Activated CD4-positive, alpha-beta memory T cell treated with anti-CD3 and anti-CD28 coated beads for 36 hours (primary cell): ENCODE data around the gene TRAPPC1. TPM values are rescaled to one million over a fixed set of nuclear protein-coding genes. Genes with fewer than 3 reads are reported as not detected.
"Not testable (repeated sequence)": the region's sequence is repeated elsewhere in the genome, so short reads cannot be mapped to it uniquely, and the experiment has no call there.

Source experiments
- CTCF ChIA-PET: fragments of 350-600 bp; sonication (Branson Sonifier 250); formaldehyde crosslinking; loops from one replicate; lab custom pipeline; 2021; ENCODE audit warnings: antibody characterized with exemption, inconsistent platforms; lab: Charles Lee
- POLR2A ChIA-PET: fragments of 350-600 bp; sonication (Branson Sonifier 250); formaldehyde crosslinking; loops from one replicate; lab custom pipeline; 2021; ENCODE audit warnings: antibody characterized with exemption; lab: Charles Lee
- DNase-seq: peaks from one replicate; pipeline ENCODE4 v3.0.0-alpha.2; 2020
- H3K27ac Mint-ChIP-seq: one replicate; pipeline ENCODE4 v1.8.0; 2021; ENCODE audit warnings: mixed read lengths
- H3K27me3 Mint-ChIP-seq: one replicate; pipeline ENCODE4 v1.8.0; 2021; ENCODE audit warnings: mixed read lengths
- H3K36me3 Mint-ChIP-seq: one replicate; pipeline ENCODE4 v1.8.0; 2021; ENCODE audit warnings: mixed read lengths
- H3K4me1 Mint-ChIP-seq: one replicate; pipeline ENCODE4 v1.8.0; 2021; ENCODE audit warnings: low read depth, mixed read lengths
- H3K4me3 Mint-ChIP-seq: one replicate; pipeline ENCODE4 v1.8.0; 2021; ENCODE audit warnings: mild to moderate bottlenecking, mixed read lengths
- H3K9me3 Mint-ChIP-seq: one replicate; pipeline ENCODE4 v1.8.0; 2021; ENCODE audit warnings: mixed read lengths
- intact Hi-C: fragments of 100-400 bp; cut with micrococcal nuclease; formaldehyde crosslinking; loops from one replicate; pipeline ENCODE4 v1.15.1; 2023
- total RNA-seq, 2 experiments: library from RNA; stranded (reverse); gene quantifications; one replicate each; pipeline ENCODE4 v1.2.3, GENCODE V29; 2021

TRAPPC1 gene
- total RNA-seq, 2 experiments from 2014 or later, result 197 to 201 TPM

DNA sequence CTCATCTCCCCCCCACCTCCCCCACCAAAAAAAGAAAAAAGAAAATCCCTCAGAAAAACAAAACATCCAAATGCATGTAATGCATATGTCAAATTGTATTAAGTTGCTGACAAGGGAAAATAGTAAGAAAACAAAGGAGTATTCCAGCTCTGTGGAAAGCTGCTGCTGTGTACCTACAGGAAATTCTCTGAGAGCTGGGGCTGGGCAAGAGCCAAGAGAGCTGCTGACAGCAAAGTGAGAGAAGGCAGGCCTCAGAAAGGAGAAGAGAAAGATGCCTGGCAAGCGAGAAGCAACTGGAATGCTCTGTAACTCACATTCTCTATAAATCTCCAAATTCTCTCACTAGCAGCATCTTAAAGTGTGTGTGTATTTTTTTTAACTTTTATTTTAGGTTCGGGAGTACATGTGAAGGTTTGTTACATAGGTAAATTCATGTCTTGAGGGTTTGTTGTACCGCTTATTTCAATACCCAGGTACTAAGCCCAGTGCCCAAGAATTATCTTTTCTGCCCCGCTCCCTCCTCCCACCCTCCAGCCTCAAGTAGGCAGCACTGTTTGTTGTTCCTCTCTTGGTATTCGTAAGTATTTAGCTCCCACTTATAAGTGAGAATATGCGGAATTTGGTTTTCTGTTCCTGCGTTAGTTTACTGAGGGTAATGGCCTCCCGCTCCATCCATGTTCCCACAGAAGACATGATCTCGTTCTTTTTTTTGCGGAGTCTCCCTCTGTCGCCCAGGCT lies 24.7 kb upstream of the TRAPPC1 start:
- CTCF ChIA-PET, result interaction anchor here (0.6 to 0.7 kb wide), 2 partner anchors 138 to 405 kb away, joined by 3 read pairs; no protein-coding TSS in a partner anchor
- no peaks in the 10 kb centered on the region for H3K9me3 Mint-ChIP-seq
- H3K4me3 Mint-ChIP-seq, result no peak overlapping the region
- H3K27me3 Mint-ChIP-seq, result peaks cover 5% of the 10 kb centered on the region
- DNase-seq, result no peak
- H3K27ac Mint-ChIP-seq, result no peak overlapping the region
- H3K4me1 Mint-ChIP-seq, result peaks cover 14% of the 10 kb centered on the region
- no peaks in the 10 kb centered on the region for H3K36me3 Mint-ChIP-seq
- POLR2A ChIA-PET, result no interaction called here
- intact Hi-C loops, result no loop called here

DNA sequence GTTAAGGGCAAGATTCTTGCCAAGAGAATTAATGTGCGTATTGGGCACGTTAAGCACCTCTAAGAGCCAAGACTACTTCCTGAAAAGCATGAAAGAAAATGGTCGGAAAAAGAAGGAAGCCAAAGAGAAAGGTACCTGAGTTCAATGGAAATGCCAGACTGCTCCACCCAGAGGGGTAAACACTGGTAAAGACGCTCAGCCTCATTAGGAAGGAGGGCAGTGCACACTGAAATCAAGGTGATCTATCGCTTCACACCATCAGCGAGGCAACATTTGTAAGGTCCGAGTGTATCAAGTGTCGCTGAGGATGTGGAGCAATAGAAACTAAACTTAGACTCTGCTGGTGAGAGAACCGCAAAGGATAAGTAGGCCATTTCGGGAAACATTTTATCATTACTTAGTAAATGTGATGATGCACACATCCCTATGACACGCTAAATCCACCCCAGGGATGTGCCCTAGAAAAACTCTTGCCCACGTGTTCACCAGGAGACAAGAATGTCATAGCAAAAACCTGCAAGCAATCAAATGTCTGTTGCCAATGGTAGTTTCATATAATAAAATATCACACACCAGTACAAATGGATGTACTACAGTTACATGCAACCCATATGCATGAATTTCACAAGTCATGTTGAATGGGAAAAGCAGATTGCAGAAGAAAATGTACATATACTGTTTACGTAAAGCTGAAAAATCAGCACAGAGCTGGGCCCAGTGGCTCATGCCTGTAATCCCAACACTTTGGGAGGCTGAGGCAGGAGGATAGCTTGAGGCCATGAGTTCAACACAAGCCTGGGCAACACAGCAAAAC lies 23.9 kb upstream of the TRAPPC1 start:
- ChIA-PET CTCF (interaction anchor here (0.7 kb wide), 1 partner anchor 139 kb away, joined by 3 read pairs; no protein-coding TSS in a partner anchor), POLR2A (no interaction called here)
- H3K36me3 Mint-ChIP-seq, result no peaks in the 10 kb centered on the region
- H3K4me3 Mint-ChIP-seq, result no peak overlapping the region
- H3K27me3 Mint-ChIP-seq, result peaks cover 3% of the 10 kb centered on the region
- H3K4me1 Mint-ChIP-seq, result peaks cover 18% of the 10 kb centered on the region
- no peak overlapping the region for H3K27ac Mint-ChIP-seq
- DNase-seq, result no peak
- intact Hi-C loops, result loop anchor here (2.0 kb wide), 1 partner anchor 33 kb away; no protein-coding TSS in a partner anchor
- H3K9me3 Mint-ChIP-seq, result no peaks in the 10 kb centered on the region

DNA sequence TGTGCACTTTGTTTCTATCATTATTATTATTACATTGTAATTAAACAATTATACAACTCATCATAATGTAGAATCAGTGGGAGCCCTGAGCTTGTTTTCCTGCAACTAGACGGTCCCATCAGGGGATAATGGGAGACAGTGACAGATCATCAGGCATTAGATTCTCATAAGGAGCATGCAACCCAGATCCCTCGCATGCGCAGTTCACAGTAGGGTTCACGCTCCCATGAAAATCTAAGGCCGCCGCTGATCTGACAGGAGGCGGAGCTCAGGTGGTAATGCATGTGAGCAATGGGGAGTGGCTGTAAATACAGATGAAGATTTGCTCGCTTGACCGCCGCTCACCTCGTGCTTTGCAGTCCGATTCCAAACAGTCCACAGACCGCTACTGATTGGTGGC lies 21.5 kb upstream of the TRAPPC1 start:
- H3K4me3 Mint-ChIP-seq, intact Hi-C loops, H3K9me3 Mint-ChIP-seq, H3K27ac Mint-ChIP-seq, DNase-seq, POLR2A ChIA-PET, H3K27me3 Mint-ChIP-seq: not testable (repeated sequence)
- CTCF ChIA-PET, result interaction anchor here (1.2 to 1.8 kb wide), 3 partner anchors 10 to 37 kb away, joined by 3 to 6 read pairs (median 6); partner anchors contain the start of gene CNTROB
- Mint-ChIP-seq H3K36me3 (peaks cover 19% of the 10 kb centered on the region), H3K4me1 (peaks cover 25% of the 10 kb centered on the region)

DNA sequence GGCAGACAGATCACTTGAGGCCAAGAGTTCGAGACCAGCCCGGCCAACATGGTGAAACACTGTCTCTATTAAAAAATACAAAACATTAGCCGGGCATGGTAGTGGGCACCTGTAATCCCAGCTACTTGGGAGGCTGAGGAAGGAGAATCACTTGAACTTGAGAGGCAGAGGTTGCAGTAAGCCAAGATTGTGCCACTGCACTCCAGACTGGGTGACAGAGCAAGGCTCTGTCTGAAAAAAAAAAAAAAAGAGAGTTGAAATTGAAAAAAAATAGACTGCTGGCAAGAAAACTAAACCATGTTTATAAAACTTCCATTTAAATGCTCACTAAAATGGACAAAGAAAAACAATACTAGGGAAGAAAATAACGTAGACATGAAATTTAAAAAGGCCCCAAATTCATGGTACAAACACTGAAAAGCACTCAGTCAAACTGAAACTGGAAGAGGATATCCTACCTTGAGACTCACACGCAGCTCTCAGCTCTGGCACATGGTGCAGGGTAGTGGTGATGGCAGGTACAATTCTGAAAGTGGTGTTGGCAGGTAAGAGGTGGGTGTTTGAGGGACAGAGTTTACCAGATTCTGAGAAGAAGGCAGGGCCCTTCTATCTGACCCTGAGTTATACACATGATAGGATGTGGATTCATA lies 19.5 kb upstream of the TRAPPC1 start:
- intact Hi-C loops, result loop anchor here (1.0 kb wide), 1 partner anchor 38 kb away; no protein-coding TSS in a partner anchor
- ChIA-PET POLR2A (interaction anchor here (1.4 kb wide), 1 partner anchor 35 kb away, joined by 4 read pairs; the partner anchor contains the start of gene RNF227), CTCF (interaction anchor here (0.9 kb wide), 1 partner anchor 15 kb away, joined by 4 read pairs; no protein-coding TSS in a partner anchor)
- peak; percentile 69 for DNase-seq
- Mint-ChIP-seq H3K36me3 (peaks cover 32% of the 10 kb centered on the region), H3K27me3 (no peaks in the 10 kb centered on the region), H3K4me3 (no peak overlapping the region), H3K9me3 (no peaks in the 10 kb centered on the region), H3K27ac (peak overlapping the region; percentile 72), H3K4me1 (peaks cover 25% of the 10 kb centered on the region)

DNA sequence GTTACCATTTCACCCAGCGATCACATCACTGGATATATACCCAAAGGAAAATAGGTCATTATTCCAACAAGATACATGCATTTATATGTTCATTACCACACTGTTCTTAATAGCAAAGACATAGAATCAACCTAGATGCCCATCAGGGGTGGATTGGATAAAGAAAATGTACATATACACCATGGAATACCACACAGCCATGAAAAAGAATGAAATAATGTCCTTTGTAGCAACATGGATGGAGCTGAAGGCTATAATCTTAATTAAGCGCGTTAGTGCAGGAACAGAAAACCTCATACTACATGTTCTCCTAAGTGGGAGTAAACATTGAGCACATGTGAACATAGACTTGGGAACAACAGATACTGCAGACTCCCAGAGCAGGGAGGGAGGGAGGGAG lies 18.8 kb upstream of the TRAPPC1 start:
- intact Hi-C loops, result no loop called here
- no peak overlapping the region for H3K27ac Mint-ChIP-seq
- CTCF ChIA-PET, result no interaction called here
- H3K4me3 Mint-ChIP-seq, result no peak overlapping the region
- no peaks in the 10 kb centered on the region for H3K9me3 Mint-ChIP-seq
- POLR2A ChIA-PET, result interaction anchor here (1.4 kb wide), 1 partner anchor 35 kb away, joined by 4 read pairs; the partner anchor contains the start of gene RNF227
- H3K4me1 Mint-ChIP-seq, result peaks cover 25% of the 10 kb centered on the region
- H3K27me3 Mint-ChIP-seq, result no peaks in the 10 kb centered on the region
- no peak for DNase-seq
- H3K36me3 Mint-ChIP-seq, result peaks cover 39% of the 10 kb centered on the region

DNA sequence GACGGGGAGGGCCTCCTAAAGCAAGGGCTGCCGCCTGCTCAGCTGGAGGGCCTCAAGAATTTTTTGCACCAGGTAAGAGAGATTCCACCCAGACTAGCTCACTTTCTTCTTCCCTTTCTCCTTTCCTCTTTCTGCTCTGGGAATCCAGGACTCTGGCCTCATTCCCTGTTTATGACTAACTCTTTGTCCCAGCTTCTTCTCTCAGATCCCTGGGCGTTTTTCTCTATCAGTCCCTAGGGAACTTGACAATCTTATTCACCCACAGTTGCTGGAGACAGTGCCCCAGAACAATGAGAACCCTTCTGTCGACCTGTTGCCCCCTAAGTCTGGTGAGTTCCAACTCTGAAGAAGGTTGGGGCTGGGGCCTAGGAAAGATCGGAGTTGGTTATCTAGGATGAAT lies 15.9 kb upstream of the TRAPPC1 start:
- H3K36me3 Mint-ChIP-seq, result peaks cover 61% of the 10 kb centered on the region
- CTCF ChIA-PET, result interaction anchor here (0.9 to 1.2 kb wide), 3 partner anchors 11 to 125 kb away, joined by 3 to 4 read pairs (median 3); no protein-coding TSS in a partner anchor
- H3K9me3 Mint-ChIP-seq, result no peaks in the 10 kb centered on the region
- peaks cover 19% of the 10 kb centered on the region for H3K4me1 Mint-ChIP-seq
- no peak overlapping the region for H3K27ac Mint-ChIP-seq
- intact Hi-C loops, result no loop called here
- POLR2A ChIA-PET, result no interaction called here
- no peaks in the 10 kb centered on the region for H3K27me3 Mint-ChIP-seq
- no peak overlapping the region for H3K4me3 Mint-ChIP-seq
- no peak for DNase-seq

DNA sequence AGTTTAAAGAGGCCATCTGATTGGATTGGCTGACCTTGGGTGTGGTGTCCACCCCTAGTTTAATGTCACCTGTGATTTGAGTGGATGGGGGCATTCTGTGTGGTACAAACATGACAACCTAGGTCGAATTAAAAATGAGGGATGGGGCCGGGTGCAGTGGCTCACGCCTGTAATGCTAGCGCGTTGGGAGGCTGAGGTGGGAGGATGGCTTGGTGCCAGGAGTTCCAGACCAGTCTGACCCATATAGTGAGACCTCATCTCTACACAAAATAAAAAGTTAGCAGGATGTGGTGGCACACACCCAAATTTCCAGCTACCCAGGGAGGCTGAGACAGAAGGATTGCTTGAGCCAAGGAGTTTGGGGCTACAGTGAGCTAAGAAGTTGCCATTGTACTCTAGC lies 14.7 kb upstream of the TRAPPC1 start:
- CTCF ChIA-PET, result interaction anchor here (1.4 kb wide), 1 partner anchor 43 kb away, joined by 3 read pairs; no protein-coding TSS in a partner anchor
- peaks cover 64% of the 10 kb centered on the region for H3K36me3 Mint-ChIP-seq

DNA sequence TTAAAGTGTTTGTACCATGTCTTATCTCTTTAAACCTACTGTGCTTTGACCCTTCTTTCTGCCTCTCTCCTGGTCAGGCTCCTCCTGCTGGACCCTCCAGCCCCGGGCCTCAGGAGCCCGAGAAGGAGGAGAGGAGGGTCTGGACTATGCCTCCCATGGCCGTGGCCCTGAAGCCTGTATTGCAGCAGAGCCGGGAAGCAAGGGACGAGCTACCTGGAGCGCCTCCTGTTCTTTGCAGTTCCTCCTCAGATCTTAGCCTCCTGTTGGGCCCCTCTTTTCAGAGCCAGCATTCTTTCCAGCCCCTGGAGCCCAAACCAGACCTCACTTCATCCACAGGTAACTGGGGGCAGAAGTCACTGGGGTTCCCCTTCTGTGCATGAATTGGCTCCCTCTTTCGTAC lies 13.9 kb upstream of the TRAPPC1 start:
- no peak overlapping the region for H3K27ac Mint-ChIP-seq
- no peak overlapping the region for H3K4me3 Mint-ChIP-seq
- peaks cover 7% of the 10 kb centered on the region for H3K4me1 Mint-ChIP-seq
- DNase-seq, result no peak
- intact Hi-C loops, result no loop called here
- no peaks in the 10 kb centered on the region for H3K9me3 Mint-ChIP-seq
- peaks cover 69% of the 10 kb centered on the region for H3K36me3 Mint-ChIP-seq
- POLR2A ChIA-PET, result interaction anchor here (1.4 kb wide), 1 partner anchor 30 kb away, joined by 3 read pairs; the partner anchor contains the start of gene RNF227
- H3K27me3 Mint-ChIP-seq, result no peaks in the 10 kb centered on the region
- CTCF ChIA-PET, result interaction anchor here (1.3 to 1.4 kb wide), 2 partner anchors 44 to 355 kb away, joined by 3 read pairs; no protein-coding TSS in a partner anchor

More for the DNA sequence above, 14.7 kb upstream of the TRAPPC1 start:
- intact Hi-C loops, result no loop called here
- no peak overlapping the region for H3K4me3 Mint-ChIP-seq
- H3K9me3 Mint-ChIP-seq, result no peaks in the 10 kb centered on the region
- POLR2A ChIA-PET, result interaction anchor here (1.4 kb wide), 1 partner anchor 30 kb away, joined by 3 read pairs; the partner anchor contains the start of gene RNF227
- no peaks in the 10 kb centered on the region for H3K27me3 Mint-ChIP-seq
- no peak for DNase-seq
- H3K4me1 Mint-ChIP-seq, result peaks cover 11% of the 10 kb centered on the region
- no peak overlapping the region for H3K27ac Mint-ChIP-seq

DNA sequence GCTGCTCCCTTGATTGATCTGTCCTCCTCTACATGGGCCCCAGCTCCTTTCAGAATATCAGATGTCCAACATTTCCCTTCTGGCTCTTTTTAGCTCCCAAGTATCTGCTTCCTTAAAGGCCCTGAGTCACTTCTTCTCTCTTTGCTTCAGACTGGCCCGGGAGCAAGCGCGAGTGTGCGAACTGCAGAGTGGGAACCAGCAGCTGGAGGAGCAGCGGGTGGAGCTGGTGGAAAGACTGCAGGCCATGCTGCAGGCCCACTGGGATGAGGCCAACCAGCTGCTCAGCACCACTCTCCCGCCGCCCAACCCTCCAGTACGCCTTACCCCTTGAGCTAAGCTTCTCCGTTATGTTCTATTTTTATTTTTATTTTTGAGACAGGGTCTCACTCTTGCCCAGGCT lies 12.6 kb upstream of the TRAPPC1 start:
- Mint-ChIP-seq H3K9me3 (no peaks in the 10 kb centered on the region), H3K27me3 (no peaks in the 10 kb centered on the region), H3K4me3 (no peak overlapping the region), H3K36me3 (peaks cover 70% of the 10 kb centered on the region), H3K27ac (no peak overlapping the region), H3K4me1 (no peaks in the 10 kb centered on the region)
- intact Hi-C loops, result no loop called here
- POLR2A ChIA-PET, result interaction anchor here (1.1 kb wide), 1 partner anchor 12 kb away, joined by 6 read pairs; the partner anchor contains the start of genes CNTROB and TRAPPC1
- no peak for DNase-seq
- CTCF ChIA-PET, result interaction anchor here (0.7 to 1.9 kb wide), 5 partner anchors 10 to 421 kb away, joined by 3 to 8 read pairs (median 4); no protein-coding TSS in a partner anchor

DNA sequence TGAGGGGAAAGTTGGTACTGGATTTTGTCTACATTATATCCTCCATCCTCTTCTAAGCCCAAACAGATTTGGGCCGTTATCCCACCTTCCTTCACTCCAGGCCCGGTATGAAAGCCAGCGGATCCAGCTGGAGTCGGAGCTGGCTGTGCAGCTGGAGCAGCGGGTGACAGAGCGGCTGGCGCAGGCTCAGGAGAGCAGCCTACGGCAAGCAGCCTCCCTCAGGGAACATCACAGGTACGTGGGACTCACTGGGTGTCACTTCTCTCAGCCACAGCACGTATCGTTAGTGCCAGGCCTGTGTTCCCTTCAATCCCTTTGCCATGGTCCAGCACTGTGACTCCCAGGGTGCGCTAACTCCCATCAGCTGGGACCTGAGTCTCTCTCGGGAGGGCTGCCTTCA lies 11.5 kb upstream of the TRAPPC1 start:
- intact Hi-C loops, result no loop called here
- DNase-seq, result no peak
- no peaks in the 10 kb centered on the region for H3K4me1 Mint-ChIP-seq
- H3K27me3 Mint-ChIP-seq, result no peaks in the 10 kb centered on the region
- POLR2A ChIA-PET, result no interaction called here
- H3K9me3 Mint-ChIP-seq, result no peaks in the 10 kb centered on the region
- peaks cover 62% of the 10 kb centered on the region for H3K36me3 Mint-ChIP-seq
- H3K27ac Mint-ChIP-seq, result no peak overlapping the region
- CTCF ChIA-PET, result interaction anchor here (0.8 to 1.9 kb wide), 2 partner anchors 47 to 118 kb away, joined by 3 to 8 read pairs; no protein-coding TSS in a partner anchor
- H3K4me3 Mint-ChIP-seq, result no peak overlapping the region

DNA sequence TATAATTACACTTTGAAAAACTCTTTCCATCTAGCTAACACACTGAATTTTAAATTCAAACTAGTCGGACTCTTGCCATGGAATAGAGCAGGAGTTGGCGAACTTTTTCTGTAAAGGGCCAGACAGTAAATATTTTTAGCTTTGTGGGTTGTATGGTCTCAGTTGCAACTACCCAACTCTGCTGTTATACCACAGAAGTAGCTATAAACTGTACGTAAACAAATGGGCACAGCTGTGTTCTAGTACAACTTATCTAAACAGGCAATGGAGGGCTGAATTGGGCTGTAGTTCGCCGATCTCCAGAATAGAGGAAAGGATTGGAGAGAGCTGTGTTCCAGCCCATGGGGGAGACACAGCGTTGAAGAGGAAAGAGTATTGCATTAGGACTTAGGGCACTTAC lies 9.0 kb upstream of the TRAPPC1 start:
- H3K27me3 Mint-ChIP-seq, result no peaks in the 10 kb centered on the region
- no peak overlapping the region for H3K27ac Mint-ChIP-seq
- POLR2A ChIA-PET, result no interaction called here
- H3K36me3 Mint-ChIP-seq, result peaks cover 59% of the 10 kb centered on the region
- intact Hi-C loops, result no loop called here
- no peak for DNase-seq
- H3K4me1 Mint-ChIP-seq, result peaks cover under 1% of the 10 kb centered on the region
- CTCF ChIA-PET, result interaction anchor here (0.6 to 1.7 kb wide), 4 partner anchors 49 to 133 kb away, joined by 3 to 6 read pairs (median 4); no protein-coding TSS in a partner anchor
- no peak overlapping the region for H3K4me3 Mint-ChIP-seq
- H3K9me3 Mint-ChIP-seq, result no peaks in the 10 kb centered on the region
